Right lobe of liver (tissue), 6 donors: Measurements from ENCODE around the gene ZNF345. TPM values are rescaled to one million over a fixed set of nuclear protein-coding genes. Genes with fewer than 3 reads are reported as not detected.

ENCODE experiments used
- ATAC-seq, 4 donors: fragments of 200-7000 bp; cut with Tn5 transposase; one replicate each; pipeline ENCODE4 v1.9.1; 2020; ENCODE audit warnings: mild to moderate bottlenecking in 4 of 4, moderate library complexity in 4 of 4
- DNase-seq, 3 donors: peaks; one replicate each; pipeline ENCODE4 v3.0.0-alpha.2; 2020
- H3K27ac ChIP-seq, 3 donors: fragments of 200-600 bp; one replicate each; pipeline ENCODE4 v1.8.0; 2022
- H3K27me3 ChIP-seq, 2 donors: fragments of 200-600 bp; one replicate each; pipeline ENCODE4 v1.8.0; 2022
- H3K36me3 ChIP-seq, 4 donors: fragments of 200-600 bp; sonication (generic) in 1 of 4; one replicate each; pipeline versions ENCODE4 v1.5.1 to v1.8.0; 2017 to 2022; ENCODE audit warnings: control low read depth in 1 of 4
- H3K4me1 ChIP-seq, 4 donors: fragments of 200-600 bp; sonication (generic) in 1 of 4; one replicate each; pipeline versions ENCODE4 v1.5.1 to v1.8.0; 2017 to 2022; ENCODE audit warnings: control low read depth in 1 of 4
- H3K4me3 ChIP-seq, 3 donors: fragments of 200-600 bp; one replicate each; pipeline ENCODE4 v1.8.0; 2022
- H3K9me3 ChIP-seq, 4 donors: fragments of 200-600 bp; sonication (generic) in 1 of 4; one replicate each; pipeline versions ENCODE4 v1.5.1 to v1.8.0; 2017 to 2022; ENCODE audit warnings: control low read depth in 1 of 4
- POLR2A ChIP-seq: fragments of 450-650 bp; IDR thresholded peaks from one replicate; pipeline ENCODE4 v1.6.1; 2017; ENCODE audit warnings: antibody characterized with exemption, mild to moderate bottlenecking
- WGBS: methylation state at CpG from one replicate; pipeline ENCODE4 v1.1.6; 2018; ENCODE audit warnings: low coverage, low lambda C conversion rate; ENCODE audit not compliant: insufficient coverage; ENCODE audit errors: missing lambda C conversion rate; 5-methylcytosine and 5-hydroxymethylcytosine counted together
- intact Hi-C, 2 donors: fragments of 100-400 bp; cut with DNase I; formaldehyde crosslinking; loops; one replicate each; pipeline versions ENCODE4 v1.11.2 to v1.14.1; 2022
- total RNA-seq, 6 experiments: library from RNA; depleted of rRNA in 2 of 6; stranded (reverse); fragments of >200 nt in 2 of 6; fragmentation: NEBNext Ultra II Directional in 3 of 6; extraction: Animal tissue kit (Norgen Biotek cat#: 25700) in 3 of 6; gene quantifications; one replicate each; pipeline versions ENCODE4 v1.1.0 to v1.2.4, GENCODE V29; 2016 to 2023
- TF ChIP-seq, protein P1 (sequence below), 4 donors: fragments of 200-600 bp in 3 of 4; fragments of 450-650 bp in 1 of 4; IDR thresholded peaks; one replicate each; pipeline versions ENCODE4 v1.5.1 to v1.8.0; 2016 to 2022; ENCODE audit warnings: antibody characterized with exemption in 4 of 4, mild to moderate bottlenecking in 2 of 4
- donor health status: DM: no; HTN: yes; CAD: no.
- donor health status: DM: no; HTN: no; CAD: no.
- donor health status: DM: no; HTN: no; CAD: no.
- donor health status: DM: no; HTN: yes; CAD: no.
- donor health status: DM: no; HTN: yes; CAD: no.

Gene ZNF345
- total RNA-seq, 6 experiments from 2014 or later: 0.56 to 2.4 (median 1.5) TPM

- peaks cover 0 to 59% (median 17%) of the 10 kb centered on the region in 4 donors for H3K36me3 ChIP-seq
- TF ChIP-seq, protein P1, sequence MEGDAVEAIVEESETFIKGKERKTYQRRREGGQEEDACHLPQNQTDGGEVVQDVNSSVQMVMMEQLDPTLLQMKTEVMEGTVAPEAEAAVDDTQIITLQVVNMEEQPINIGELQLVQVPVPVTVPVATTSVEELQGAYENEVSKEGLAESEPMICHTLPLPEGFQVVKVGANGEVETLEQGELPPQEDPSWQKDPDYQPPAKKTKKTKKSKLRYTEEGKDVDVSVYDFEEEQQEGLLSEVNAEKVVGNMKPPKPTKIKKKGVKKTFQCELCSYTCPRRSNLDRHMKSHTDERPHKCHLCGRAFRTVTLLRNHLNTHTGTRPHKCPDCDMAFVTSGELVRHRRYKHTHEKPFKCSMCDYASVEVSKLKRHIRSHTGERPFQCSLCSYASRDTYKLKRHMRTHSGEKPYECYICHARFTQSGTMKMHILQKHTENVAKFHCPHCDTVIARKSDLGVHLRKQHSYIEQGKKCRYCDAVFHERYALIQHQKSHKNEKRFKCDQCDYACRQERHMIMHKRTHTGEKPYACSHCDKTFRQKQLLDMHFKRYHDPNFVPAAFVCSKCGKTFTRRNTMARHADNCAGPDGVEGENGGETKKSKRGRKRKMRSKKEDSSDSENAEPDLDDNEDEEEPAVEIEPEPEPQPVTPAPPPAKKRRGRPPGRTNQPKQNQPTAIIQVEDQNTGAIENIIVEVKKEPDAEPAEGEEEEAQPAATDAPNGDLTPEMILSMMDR (IDR thresholded peaks at IDR 0.05): no peak
- TF ChIP-seq POLR2A: no peak
These were observed 28.9 kb upstream of the ZNF345 start for GRCh38 chr19:36821758-36822157.

DNA sequence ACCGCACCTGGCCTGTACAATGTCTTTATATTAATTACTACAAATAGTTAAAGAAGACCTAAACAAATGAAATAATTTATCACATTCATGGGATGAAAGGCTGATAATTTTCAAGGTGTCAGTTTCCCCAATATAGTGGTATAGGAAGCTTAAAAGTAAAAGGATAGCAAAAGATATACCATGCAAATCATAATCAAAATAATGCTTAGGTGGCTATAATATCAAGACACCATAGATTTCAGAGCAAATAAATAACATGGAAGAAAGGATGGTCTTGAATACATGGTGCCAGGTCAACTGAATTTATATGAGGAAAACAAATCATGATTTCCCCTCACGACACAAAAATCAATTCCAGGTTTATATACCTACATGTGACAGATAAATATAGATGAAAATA is 17.2 kb upstream of the ZNF345 start:
- TF ChIP-seq, protein P1 (IDR thresholded peaks at IDR 0.05): no peak
- no peak for TF ChIP-seq POLR2A
- H3K4me1 ChIP-seq: peaks cover 0 to 6% (median 0%) of the 10 kb centered on the region in 4 donors
- H3K36me3 ChIP-seq: peaks cover 0 to 25% (median 2%) of the 10 kb centered on the region in 4 donors
- peaks cover 0 to 67% (median 25%) of the 10 kb centered on the region in 4 donors for H3K9me3 ChIP-seq
- H3K27ac ChIP-seq: no peak overlapping the region
- no peak for DNase-seq
- intact Hi-C loops: no loop called here
- no peak overlapping the region for H3K4me3 ChIP-seq
- no peaks in the 10 kb centered on the region for H3K27me3 ChIP-seq
- WGBS: 100% methylated on average over 2 of the region's 2 CpGs
- no peak for ATAC-seq

More at GRCh38 chr19:36821758-36822157, 28.9 kb upstream of the ZNF345 start:
- WGBS: 97% methylated on average over 5 of the region's 5 CpGs
- H3K27me3 ChIP-seq: no peaks in the 10 kb centered on the region
- H3K4me3 ChIP-seq: no peak overlapping the region
- H3K9me3 ChIP-seq: peaks cover 3 to 84% (median 57%) of the 10 kb centered on the region in 4 donors
- no peak for ATAC-seq
- intact Hi-C loops: no loop called here
- no peak for DNase-seq
- H3K27ac ChIP-seq: no peak overlapping the region
- no peaks in the 10 kb centered on the region for H3K4me1 ChIP-seq

GRCh38 chr19:36837176-36837905 is 13.3 kb upstream of the ZNF345 start:
- H3K4me1 ChIP-seq: peaks cover 0 to 6% (median 0%) of the 10 kb centered on the region in 4 donors
- peaks cover 0 to 36% (median 10%) of the 10 kb centered on the region in 4 donors for H3K9me3 ChIP-seq
- DNase-seq: peak in 1 of 3 donors; percentile 61
- peak; percentile 10 to 50 (median 15) for ATAC-seq
- intact Hi-C loops: no loop called here
- H3K4me3 ChIP-seq: peak overlapping the region; percentile 55 to 98 (median 89)
- no peaks in the 10 kb centered on the region for H3K27me3 ChIP-seq
- H3K36me3 ChIP-seq: peaks cover 0 to 14% (median 2%) of the 10 kb centered on the region in 4 donors
- no peak for TF ChIP-seq POLR2A
- H3K27ac ChIP-seq: peak overlapping the region; percentile 81 to 88 (median 87)
- WGBS: 15% methylated on average over 8 of the region's 8 CpGs

DNA sequence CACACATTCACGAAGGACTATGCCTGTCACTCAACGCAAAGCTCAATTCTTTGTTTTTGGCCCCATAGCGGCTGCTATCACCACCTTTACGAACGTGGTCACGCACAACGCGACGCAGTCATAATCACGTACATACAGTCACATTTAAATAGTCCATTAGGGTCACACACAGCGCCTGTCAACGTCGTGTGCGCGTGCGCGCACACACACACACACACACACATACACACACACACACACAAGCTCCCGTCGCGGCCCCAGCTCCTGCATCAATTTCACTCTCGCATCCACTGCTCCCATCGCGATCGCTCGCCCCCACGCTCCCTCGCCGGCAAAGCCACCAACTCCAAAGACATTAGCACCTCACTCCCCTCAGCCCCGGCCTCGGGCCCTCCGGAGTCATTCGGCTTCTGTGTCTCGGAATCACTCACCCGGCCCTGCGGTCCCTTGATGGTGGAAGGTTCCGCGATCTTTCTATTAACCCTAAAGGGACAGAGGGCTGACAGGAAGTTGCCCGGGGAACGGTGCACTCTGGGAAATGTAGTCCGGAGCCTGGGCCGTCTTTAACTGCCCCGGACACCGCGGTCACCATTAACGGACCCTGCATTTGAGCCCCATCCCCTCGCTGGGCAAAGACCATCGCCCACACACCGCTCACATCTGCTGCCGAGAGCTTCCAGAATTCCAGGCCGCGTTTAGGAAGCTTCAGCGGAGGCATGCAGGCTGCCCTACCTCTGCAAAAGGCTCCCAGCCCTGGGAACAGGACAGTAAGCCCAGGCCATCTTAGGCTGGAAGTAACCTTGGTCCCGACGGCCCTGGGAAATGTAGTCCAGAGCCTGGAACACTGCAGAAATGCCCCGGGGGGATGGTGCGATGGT is 12.5 kb upstream of the ZNF345 start, which contains the start of gene ZNF790:
Gene ZNF790, minus strand, starts transcription at position 482 of the 878 bp plus-strand sequence. CDS start 12,768 bp downstream, outside the sequence.
- TF ChIP-seq POLR2A: peak; percentile 59
- TF ChIP-seq, protein P1 (IDR thresholded peaks at IDR 0.05): no peak
- 1% methylated on average over 28 of the region's 56 CpGs for WGBS
- DNase-seq (peak; percentile 89 to 95 (median 93)), ATAC-seq (peak; percentile 97 to 99 (median 98))
- Histone ChIP-seq H3K9me3 (peaks cover 0 to 28% (median 6%) of the 10 kb centered on the region in 4 donors), H3K36me3 (peaks cover 0 to 8% (median 2%) of the 10 kb centered on the region in 4 donors), H3K27me3 (no peaks in the 10 kb centered on the region), H3K27ac (peak within 1 kb of the TSS; percentile 81 to 88 (median 87)), H3K4me3 (peak within 1 kb of the TSS; percentile 55 to 98 (median 89)), H3K4me1 (peaks cover 0 to 6% (median 0%) of the 10 kb centered on the region in 4 donors)
- intact Hi-C loops: no loop called here
